NCI-H460 (cell line): ENCODE results near the gene RNU7-1. TPM values are rescaled to one million over a fixed set of nuclear protein-coding genes. Genes with fewer than 3 reads are reported as not detected.
"Not testable (repeated sequence)": the region's sequence is repeated elsewhere in the genome, so short reads cannot be mapped to it uniquely, and the experiment has no call there.

Source experiments
- DNase-seq: peaks from one replicate; pipeline ENCODE4 v3.0.0-alpha.2; 2016; ENCODE audit warnings: low read depth; ENCODE audit errors: extremely low read depth
- polyA plus RNA-seq: library from polyadenylated mRNA; depleted of rRNA; stranded (reverse); fragments of >200 nt; gene quantifications from 2 replicates; pipeline ENCODE4 v1.2.3, GENCODE V29; 2014; cell fraction: nucleus; rRNA removed
- total RNA-seq: library from RNA; depleted of rRNA; stranded (reverse); fragments of >200 nt; shearing (Covaris generic); gene quantifications from 2 replicates; pipeline ENCODE4 v1.2.3, GENCODE V29; 2014; rRNA removed

Gene RNU7-1
- not detected in 2 replicates for total RNA-seq
- not detected in 2 replicates for polyA plus RNA-seq

GRCh38 chr12:6943722-6944380, at the start of gene RNU7-1, which contains the start of gene C12orf57:
RNU7-1 (plus strand) TSS chr12:6943816.
C12orf57 (plus strand) TSS chr12:6944022; CDS start chr12:6944122, 100 bp downstream.
- DNase-seq = peak; percentile 89

- no peak for DNase-seq
Measured at GRCh38 chr12:6894321-6894720, 49.3 kb upstream of the RNU7-1 start.

GRCh38 chr12:6896846-6897435, 46.7 kb upstream of the RNU7-1 start:
- DNase-seq = no peak

- DNase-seq = no peak
Measured at GRCh38 chr12:6899427-6899826, 44.2 kb upstream of the RNU7-1 start.

GRCh38 chr12:6899837-6900519, 43.6 kb upstream of the RNU7-1 start:
- no peak for DNase-seq

GRCh38 chr12:6902448-6902847, 41.2 kb upstream of the RNU7-1 start:
- DNase-seq = no peak

- DNase-seq = no peak
Measured at GRCh38 chr12:6903722-6904121, 39.9 kb upstream of the RNU7-1 start.

- peak; percentile 86 for DNase-seq
Measured at GRCh38 chr12:6904280-6905276, 39.0 kb upstream of the RNU7-1 start, which contains the start of gene LRRC23. LRRC23 (plus strand) TSS chr12:6904822; CDS start chr12:6905634, 812 bp downstream.

- no peak for DNase-seq
Measured at GRCh38 chr12:6905414-6906040, 38.1 kb upstream of the RNU7-1 start.

- not testable (repeated sequence) for DNase-seq
Measured at GRCh38 chr12:6908141-6908540, 35.5 kb upstream of the RNU7-1 start.

- DNase-seq = no peak
Measured at GRCh38 chr12:6909421-6910145, 34.0 kb upstream of the RNU7-1 start.

- DNase-seq = no peak
Measured at GRCh38 chr12:6912164-6912935, 31.3 kb upstream of the RNU7-1 start.

- DNase-seq = no peak
Measured at GRCh38 chr12:6914246-6914946, 29.2 kb upstream of the RNU7-1 start, which contains the start of gene ENO2. ENO2 (plus strand) TSS chr12:6914580; CDS start chr12:6915833, 1,253 bp downstream.

GRCh38 chr12:6914947-6915788, 28.4 kb upstream of the RNU7-1 start:
- no peak for DNase-seq

GRCh38 chr12:6915789-6916285, 27.8 kb upstream of the RNU7-1 start:
- DNase-seq = no peak

- no peak for DNase-seq
Measured at GRCh38 chr12:6916426-6917200, 27.0 kb upstream of the RNU7-1 start.
